GM08714 (cell line): Measurements from ENCODE around the gene PDZD2.

ENCODE experiments used
- H3K4me3 ChIP-seq: fragments of 200-500 bp; sonication (Bioruptor generic); 2 replicates; pipeline ENCODE4 v1.5.1; 2014; ENCODE audit warnings: mild to moderate bottlenecking, low read length, inconsistent platforms
- ZNF274 ChIP-seq: IDR thresholded peaks from 2 replicates; pipeline ENCODE4 v1.6.1; 2012; ENCODE audit warnings: mild to moderate bottlenecking, low read depth, low read length

PDZD2 gene

GRCh38 chr5:32082701-32083100, 443.8 kb downstream of the PDZD2 start:
- TF ChIP-seq ZNF274, result no peak
- no peak overlapping the region for H3K4me3 ChIP-seq

- no peak overlapping the region for H3K4me3 ChIP-seq
- TF ChIP-seq ZNF274, result no peak
These were observed 445.1 kb downstream of the PDZD2 start for GRCh38 chr5:32083981-32084430.

DNA sequence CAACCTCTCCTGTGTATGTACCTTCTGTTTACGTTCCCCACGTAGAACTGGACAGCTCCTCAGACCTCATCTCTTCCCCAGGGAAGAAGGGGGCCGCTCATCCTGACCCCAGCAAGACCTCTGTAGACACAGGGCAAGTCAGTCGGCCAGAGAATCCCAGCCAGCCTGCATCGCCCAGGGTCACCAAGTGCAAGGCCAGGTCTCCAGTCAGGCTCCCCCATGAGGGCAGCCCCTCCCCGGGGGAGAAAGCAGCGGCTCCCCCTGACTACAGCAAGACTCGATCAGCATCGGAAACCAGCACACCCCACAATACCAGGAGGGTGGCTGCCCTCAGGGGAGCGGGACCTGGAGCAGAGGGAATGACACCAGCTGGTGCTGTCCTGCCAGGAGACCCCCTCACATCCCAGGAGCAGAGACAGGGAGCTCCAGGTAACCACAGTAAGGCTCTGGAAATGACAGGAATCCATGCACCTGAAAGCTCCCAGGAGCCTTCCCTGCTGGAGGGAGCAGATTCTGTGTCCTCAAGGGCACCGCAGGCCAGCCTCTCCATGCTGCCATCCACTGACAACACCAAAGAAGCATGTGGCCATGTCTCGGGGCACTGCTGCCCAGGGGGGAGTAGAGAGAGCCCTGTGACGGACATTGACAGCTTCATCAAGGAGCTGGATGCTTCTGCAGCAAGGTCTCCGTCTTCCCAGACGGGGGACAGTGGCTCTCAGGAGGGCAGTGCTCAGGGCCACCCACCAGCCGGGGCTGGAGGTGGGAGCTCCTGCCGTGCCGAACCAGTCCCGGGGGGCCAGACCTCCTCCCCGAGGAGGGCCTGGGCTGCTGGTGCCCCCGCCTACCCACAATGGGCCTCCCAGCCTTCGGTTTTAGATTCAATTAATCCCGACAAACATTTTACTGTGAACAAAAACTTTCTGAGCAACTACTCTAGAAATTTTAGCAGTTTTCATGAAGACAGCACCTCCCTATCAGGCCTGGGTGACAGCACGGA, 448.5 kb downstream of the PDZD2 start:
- H3K4me3 ChIP-seq, result no peak overlapping the region
- TF ChIP-seq ZNF274, result no peak

- no peak overlapping the region for H3K4me3 ChIP-seq
- no peak for TF ChIP-seq ZNF274
These were observed 449.3 kb downstream of the PDZD2 start for GRCh38 chr5:32088214-32088613.

GRCh38 chr5:32089146-32090000, 450.4 kb downstream of the PDZD2 start:
- H3K4me3 ChIP-seq, result no peak overlapping the region
- TF ChIP-seq ZNF274, result no peak

GRCh38 chr5:32090026-32090754, 451.3 kb downstream of the PDZD2 start:
- no peak for TF ChIP-seq ZNF274
- H3K4me3 ChIP-seq, result no peak overlapping the region

DNA sequence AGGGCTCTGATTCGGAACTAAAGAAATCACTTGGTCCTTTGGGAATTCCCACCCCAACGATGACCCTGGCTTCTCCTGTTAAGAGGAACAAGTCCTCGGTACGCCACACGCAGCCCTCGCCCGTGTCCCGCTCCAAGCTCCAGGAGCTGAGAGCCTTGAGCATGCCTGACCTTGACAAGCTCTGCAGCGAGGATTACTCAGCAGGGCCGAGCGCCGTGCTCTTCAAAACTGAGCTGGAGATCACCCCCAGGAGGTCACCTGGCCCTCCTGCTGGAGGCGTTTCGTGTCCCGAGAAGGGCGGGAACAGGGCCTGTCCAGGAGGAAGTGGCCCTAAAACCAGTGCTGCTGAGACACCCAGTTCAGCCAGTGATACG, 451.8 kb downstream of the PDZD2 start:
- no peak overlapping the region for H3K4me3 ChIP-seq
- TF ChIP-seq ZNF274, result no peak

- H3K4me3 ChIP-seq, result no peak overlapping the region
- no peak for TF ChIP-seq ZNF274
These were observed 454.2 kb downstream of the PDZD2 start for GRCh38 chr5:32092938-32093812.

GRCh38 chr5:32094691-32095090, 455.8 kb downstream of the PDZD2 start:
- no peak overlapping the region for H3K4me3 ChIP-seq
- TF ChIP-seq ZNF274, result no peak

- no peak for TF ChIP-seq ZNF274
- no peak overlapping the region for H3K4me3 ChIP-seq
These were observed 456.3 kb downstream of the PDZD2 start for GRCh38 chr5:32095261-32095671.

GRCh38 chr5:32096891-32097595, 458.1 kb downstream of the PDZD2 start:
- H3K4me3 ChIP-seq, result no peak overlapping the region
- TF ChIP-seq ZNF274, result no peak

DNA sequence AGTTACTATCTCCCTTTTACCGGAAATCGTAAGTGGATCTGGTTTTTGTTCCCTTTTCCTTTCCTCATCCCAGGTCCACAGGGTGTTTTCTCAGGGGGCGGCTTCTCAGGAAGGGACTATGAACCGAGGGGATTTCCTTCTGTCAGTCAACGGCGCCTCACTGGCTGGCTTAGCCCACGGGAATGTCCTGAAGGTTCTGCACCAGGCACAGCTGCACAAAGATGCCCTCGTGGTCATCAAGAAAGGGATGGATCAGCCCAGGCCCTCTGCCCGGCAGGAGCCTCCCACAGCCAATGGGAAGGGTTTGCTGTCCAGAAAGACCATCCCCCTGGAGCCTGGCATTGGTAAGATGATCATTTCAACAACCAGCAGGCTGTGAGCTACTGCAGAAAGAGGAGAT, 459.4 kb downstream of the PDZD2 start:
- H3K4me3 ChIP-seq, result no peak overlapping the region
- TF ChIP-seq ZNF274, result no peak
